ENCODE measurements around the gene PLVAP. TPM values are rescaled to one million over a fixed set of nuclear protein-coding genes. Genes with fewer than 3 reads are reported as not detected.

Gene PLVAP
- total and polyA plus RNA-seq, 9 of the 15 experiments (the other 6 are each of a cell fraction or from before 2014, with no cell fraction given): 0.09 to 0.84 (median 0.51) TPM; not detected in 4

DNA sequence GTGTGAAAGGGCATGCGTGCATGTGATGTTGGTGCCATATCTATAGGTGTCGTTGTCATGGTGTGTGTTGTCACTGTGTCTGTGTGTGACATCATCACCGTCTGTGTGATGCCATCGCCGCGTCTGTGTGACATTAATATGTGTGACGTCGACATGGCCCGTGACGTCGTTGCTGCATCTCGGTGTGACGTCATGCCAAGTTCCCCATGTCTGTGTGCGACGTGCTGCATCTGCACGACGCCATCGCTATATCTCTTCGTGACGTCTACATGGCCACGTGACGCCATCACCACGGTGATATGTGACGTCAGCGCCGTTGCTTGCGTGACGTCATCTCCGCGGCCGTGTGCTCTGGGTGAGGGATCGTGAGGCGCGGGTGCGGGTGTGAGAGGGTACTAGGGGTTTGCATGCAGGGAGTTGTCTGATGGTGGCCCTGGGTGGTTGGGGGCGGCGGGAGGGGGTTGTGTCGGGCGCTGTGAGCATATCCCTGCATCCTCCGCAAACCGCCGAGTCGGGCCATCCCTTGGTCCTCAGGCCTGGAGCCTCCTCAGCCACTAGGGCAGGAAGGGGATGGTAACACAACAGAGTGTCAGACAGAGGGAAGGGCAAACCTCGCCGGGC lies 25.2 kb downstream of the PLVAP start (continued):
- TF ChIP-seq, protein P1, sequence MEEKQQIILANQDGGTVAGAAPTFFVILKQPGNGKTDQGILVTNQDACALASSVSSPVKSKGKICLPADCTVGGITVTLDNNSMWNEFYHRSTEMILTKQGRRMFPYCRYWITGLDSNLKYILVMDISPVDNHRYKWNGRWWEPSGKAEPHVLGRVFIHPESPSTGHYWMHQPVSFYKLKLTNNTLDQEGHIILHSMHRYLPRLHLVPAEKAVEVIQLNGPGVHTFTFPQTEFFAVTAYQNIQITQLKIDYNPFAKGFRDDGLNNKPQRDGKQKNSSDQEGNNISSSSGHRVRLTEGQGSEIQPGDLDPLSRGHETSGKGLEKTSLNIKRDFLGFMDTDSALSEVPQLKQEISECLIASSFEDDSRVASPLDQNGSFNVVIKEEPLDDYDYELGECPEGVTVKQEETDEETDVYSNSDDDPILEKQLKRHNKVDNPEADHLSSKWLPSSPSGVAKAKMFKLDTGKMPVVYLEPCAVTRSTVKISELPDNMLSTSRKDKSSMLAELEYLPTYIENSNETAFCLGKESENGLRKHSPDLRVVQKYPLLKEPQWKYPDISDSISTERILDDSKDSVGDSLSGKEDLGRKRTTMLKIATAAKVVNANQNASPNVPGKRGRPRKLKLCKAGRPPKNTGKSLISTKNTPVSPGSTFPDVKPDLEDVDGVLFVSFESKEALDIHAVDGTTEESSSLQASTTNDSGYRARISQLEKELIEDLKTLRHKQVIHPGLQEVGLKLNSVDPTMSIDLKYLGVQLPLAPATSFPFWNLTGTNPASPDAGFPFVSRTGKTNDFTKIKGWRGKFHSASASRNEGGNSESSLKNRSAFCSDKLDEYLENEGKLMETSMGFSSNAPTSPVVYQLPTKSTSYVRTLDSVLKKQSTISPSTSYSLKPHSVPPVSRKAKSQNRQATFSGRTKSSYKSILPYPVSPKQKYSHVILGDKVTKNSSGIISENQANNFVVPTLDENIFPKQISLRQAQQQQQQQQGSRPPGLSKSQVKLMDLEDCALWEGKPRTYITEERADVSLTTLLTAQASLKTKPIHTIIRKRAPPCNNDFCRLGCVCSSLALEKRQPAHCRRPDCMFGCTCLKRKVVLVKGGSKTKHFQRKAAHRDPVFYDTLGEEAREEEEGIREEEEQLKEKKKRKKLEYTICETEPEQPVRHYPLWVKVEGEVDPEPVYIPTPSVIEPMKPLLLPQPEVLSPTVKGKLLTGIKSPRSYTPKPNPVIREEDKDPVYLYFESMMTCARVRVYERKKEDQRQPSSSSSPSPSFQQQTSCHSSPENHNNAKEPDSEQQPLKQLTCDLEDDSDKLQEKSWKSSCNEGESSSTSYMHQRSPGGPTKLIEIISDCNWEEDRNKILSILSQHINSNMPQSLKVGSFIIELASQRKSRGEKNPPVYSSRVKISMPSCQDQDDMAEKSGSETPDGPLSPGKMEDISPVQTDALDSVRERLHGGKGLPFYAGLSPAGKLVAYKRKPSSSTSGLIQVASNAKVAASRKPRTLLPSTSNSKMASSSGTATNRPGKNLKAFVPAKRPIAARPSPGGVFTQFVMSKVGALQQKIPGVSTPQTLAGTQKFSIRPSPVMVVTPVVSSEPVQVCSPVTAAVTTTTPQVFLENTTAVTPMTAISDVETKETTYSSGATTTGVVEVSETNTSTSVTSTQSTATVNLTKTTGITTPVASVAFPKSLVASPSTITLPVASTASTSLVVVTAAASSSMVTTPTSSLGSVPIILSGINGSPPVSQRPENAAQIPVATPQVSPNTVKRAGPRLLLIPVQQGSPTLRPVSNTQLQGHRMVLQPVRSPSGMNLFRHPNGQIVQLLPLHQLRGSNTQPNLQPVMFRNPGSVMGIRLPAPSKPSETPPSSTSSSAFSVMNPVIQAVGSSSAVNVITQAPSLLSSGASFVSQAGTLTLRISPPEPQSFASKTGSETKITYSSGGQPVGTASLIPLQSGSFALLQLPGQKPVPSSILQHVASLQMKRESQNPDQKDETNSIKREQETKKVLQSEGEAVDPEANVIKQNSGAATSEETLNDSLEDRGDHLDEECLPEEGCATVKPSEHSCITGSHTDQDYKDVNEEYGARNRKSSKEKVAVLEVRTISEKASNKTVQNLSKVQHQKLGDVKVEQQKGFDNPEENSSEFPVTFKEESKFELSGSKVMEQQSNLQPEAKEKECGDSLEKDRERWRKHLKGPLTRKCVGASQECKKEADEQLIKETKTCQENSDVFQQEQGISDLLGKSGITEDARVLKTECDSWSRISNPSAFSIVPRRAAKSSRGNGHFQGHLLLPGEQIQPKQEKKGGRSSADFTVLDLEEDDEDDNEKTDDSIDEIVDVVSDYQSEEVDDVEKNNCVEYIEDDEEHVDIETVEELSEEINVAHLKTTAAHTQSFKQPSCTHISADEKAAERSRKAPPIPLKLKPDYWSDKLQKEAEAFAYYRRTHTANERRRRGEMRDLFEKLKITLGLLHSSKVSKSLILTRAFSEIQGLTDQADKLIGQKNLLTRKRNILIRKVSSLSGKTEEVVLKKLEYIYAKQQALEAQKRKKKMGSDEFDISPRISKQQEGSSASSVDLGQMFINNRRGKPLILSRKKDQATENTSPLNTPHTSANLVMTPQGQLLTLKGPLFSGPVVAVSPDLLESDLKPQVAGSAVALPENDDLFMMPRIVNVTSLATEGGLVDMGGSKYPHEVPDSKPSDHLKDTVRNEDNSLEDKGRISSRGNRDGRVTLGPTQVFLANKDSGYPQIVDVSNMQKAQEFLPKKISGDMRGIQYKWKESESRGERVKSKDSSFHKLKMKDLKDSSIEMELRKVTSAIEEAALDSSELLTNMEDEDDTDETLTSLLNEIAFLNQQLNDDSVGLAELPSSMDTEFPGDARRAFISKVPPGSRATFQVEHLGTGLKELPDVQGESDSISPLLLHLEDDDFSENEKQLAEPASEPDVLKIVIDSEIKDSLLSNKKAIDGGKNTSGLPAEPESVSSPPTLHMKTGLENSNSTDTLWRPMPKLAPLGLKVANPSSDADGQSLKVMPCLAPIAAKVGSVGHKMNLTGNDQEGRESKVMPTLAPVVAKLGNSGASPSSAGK (IDR thresholded peaks at IDR 0.05): peak; percentile 64; the same call in 1 of the 2 replicates
- TF ChIP-seq, protein P2, sequence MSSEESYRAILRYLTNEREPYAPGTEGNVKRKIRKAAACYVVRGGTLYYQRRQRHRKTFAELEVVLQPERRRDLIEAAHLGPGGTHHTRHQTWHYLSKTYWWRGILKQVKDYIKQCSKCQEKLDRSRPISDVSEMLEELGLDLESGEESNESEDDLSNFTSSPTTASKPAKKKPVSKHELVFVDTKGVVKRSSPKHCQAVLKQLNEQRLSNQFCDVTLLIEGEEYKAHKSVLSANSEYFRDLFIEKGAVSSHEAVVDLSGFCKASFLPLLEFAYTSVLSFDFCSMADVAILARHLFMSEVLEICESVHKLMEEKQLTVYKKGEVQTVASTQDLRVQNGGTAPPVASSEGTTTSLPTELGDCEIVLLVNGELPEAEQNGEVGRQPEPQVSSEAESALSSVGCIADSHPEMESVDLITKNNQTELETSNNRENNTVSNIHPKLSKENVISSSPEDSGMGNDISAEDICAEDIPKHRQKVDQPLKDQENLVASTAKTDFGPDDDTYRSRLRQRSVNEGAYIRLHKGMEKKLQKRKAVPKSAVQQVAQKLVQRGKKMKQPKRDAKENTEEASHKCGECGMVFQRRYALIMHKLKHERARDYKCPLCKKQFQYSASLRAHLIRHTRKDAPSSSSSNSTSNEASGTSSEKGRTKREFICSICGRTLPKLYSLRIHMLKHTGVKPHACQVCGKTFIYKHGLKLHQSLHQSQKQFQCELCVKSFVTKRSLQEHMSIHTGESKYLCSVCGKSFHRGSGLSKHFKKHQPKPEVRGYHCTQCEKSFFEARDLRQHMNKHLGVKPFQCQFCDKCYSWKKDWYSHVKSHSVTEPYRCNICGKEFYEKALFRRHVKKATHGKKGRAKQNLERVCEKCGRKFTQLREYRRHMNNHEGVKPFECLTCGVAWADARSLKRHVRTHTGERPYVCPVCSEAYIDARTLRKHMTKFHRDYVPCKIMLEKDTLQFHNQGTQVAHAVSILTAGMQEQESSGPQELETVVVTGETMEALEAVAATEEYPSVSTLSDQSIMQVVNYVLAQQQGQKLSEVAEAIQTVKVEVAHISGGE (CRISPR knock-in tag; IDR thresholded peaks at IDR 0.05): no peak
- TF ChIP-seq TAF7 (tag; IDR thresholded peaks at IDR 0.05) (no peak), FOXK1 (CRISPR knock-in tag; IDR thresholded peaks at IDR 0.05; ENCODE audit: borderline replicate concordance) (0 out of 2 replicates have a peak, but pooled peaks have one; percentile 17)
- TF ChIP-seq, protein P3, sequence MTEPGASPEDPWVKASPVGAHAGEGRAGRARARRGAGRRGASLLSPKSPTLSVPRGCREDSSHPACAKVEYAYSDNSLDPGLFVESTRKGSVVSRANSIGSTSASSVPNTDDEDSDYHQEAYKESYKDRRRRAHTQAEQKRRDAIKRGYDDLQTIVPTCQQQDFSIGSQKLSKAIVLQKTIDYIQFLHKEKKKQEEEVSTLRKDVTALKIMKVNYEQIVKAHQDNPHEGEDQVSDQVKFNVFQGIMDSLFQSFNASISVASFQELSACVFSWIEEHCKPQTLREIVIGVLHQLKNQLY (CRISPR knock-in tag; conservative IDR thresholded peaks at IDR 0.05): no peak

Measured in K562 (cell line).